NCI-H1930 (cell line): ENCODE measurements around the gene PSMD14.
A peak's percentile ranks its signal among the peaks of the same experiment; 100 is the strongest.

Experiments used
- DNase-seq, 2 experiments: peaks; one replicate each; lab custom pipeline; 2025; lab: John Stamatoyannopoulos, UW

PSMD14 gene

GRCh38 chr2:161384864-161385263 lies 76.6 kb downstream of the PSMD14 start:
- DNase-seq, result no peak

- DNase-seq, result no peak
Observed at GRCh38 chr2:161386228-161386824, 78.1 kb downstream of the PSMD14 start.

GRCh38 chr2:161388146-161388779 lies 80.0 kb downstream of the PSMD14 start:
- no peak for DNase-seq

GRCh38 chr2:161391737-161392506 lies 83.7 kb downstream of the PSMD14 start:
- DNase-seq, result no peak

GRCh38 chr2:161400076-161400475 lies 91.9 kb downstream of the PSMD14 start:
- no peak for DNase-seq

GRCh38 chr2:161402297-161402696 lies 94.1 kb downstream of the PSMD14 start:
- no peak for DNase-seq

- DNase-seq, result no peak
Observed at GRCh38 chr2:161406316-161406715, 98.1 kb downstream of the PSMD14 start.

GRCh38 chr2:161407597-161407996 lies 99.4 kb downstream of the PSMD14 start:
- no peak for DNase-seq

GRCh38 chr2:161409308-161409907 lies 101.2 kb downstream of the PSMD14 start:
- no peak for DNase-seq

- no peak for DNase-seq
Observed at GRCh38 chr2:161412346-161412745, 104.1 kb downstream of the PSMD14 start.

- DNase-seq, result peak; percentile 52 to 63
Observed at GRCh38 chr2:161414042-161415033, 106.1 kb downstream of the PSMD14 start.

GRCh38 chr2:161415034-161415986 lies 107.1 kb downstream of the PSMD14 start:
- peak in 1 of 2 experiments; percentile 27 for DNase-seq

GRCh38 chr2:161415987-161416707 lies 107.9 kb downstream of the PSMD14 start, which contains the start of gene TBR1:
Gene TBR1 (plus strand): TSS chr2:161416297. CDS start chr2:161416411, 114 bp downstream.
- no peak for DNase-seq

GRCh38 chr2:161416708-161417437 lies 108.6 kb downstream of the PSMD14 start:
- no peak for DNase-seq

- DNase-seq, result no peak
Observed at GRCh38 chr2:161417438-161418274, 109.4 kb downstream of the PSMD14 start.

- DNase-seq, result no peak
Observed at GRCh38 chr2:161418275-161418714, 110.1 kb downstream of the PSMD14 start.

- no peak for DNase-seq
Observed at GRCh38 chr2:161418715-161419637, 110.8 kb downstream of the PSMD14 start.
